HG02981 (cell line): ENCODE results near the gene STK35.
"Not testable (repeated sequence)": the region's sequence is repeated elsewhere in the genome, so short reads cannot be mapped to it uniquely, and the experiment has no call there.

ENCODE experiments used
- ATAC-seq: cut with Tn5 transposase; IDR thresholded peaks from one replicate; pipeline ENCODE4 v1.9.1; 2021; ENCODE audit warnings: mild to moderate bottlenecking, moderate library complexity; ENCODE audit not compliant: unreplicated experiment

Gene STK35

DNA sequence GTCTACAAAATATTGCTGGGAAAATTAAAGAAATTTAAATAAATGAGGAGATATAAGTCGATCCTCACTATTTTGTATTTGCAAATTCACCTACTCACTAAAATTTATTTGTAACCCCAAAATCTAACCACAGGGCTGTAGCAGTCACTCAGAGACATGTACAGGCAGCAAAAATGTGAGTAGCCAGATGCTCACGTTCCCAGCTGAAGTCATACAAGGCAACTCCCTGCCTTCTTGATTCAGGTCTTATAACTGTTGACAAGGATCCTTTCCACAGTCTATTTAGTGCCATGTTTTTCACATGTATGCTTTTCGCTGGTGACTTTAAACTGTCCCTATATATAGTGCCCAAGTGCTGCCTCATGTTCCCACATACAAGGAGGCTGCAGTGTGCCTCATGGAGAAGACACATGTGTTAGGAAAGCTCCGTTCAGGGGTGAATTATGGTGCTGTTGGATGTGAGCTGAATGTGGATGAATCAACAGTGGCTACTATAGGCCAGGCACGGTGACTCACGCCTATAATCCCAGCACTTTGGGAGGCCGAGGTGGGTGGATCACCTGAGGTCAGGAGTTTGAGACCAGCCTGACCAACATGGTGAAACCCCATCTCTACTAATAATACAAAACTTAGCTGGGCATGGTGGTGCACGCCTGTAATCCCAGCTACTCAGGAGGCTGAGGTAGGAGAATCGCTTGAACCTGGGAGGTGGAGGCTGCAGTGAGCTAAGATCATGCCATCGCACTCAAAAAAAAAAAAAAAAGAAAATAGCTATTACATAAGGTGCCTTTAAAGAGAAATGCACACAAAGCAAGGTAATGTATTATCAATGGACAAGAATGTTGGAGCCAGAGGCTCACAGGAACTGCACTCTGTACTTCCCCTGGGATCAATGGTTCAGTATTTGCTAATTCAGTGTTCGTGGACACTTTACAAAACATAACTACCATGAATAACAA is 55.3 kb downstream of the STK35 start:
- ATAC-seq: no peak

DNA sequence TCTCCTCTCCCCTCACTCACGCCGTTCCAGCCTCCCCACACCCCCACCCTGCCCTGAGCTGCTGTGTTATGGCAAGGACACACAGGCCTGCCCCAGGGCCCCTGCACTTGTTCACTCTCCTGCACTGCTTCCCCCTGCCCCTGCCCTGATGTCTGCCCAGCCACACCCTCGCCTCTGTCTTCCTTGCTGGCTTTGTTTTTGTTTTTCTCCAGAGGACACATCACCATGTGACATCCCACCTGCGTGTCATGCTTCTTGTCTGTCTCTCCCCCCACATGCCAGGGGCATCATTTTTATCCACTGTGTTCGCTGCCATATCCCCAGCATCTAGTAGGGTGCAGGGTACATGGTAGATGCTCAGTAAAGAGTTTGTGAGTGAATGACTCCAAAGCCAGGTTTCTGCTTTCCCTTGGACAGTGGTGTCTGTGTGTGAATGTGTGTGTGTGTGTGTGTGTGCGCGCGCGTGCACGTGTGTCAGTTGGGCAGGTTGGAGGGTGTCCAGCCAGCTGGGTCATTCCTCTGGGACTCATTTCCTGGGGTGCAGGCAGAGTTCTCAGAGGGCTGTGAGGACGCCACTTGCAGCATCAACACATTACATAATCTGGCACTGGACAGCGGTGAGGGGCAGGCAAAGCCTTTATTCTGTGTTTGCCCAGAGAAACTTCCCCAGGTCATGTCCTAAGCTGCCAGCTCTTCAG is 60.6 kb downstream of the STK35 start:
- no peak for ATAC-seq

DNA sequence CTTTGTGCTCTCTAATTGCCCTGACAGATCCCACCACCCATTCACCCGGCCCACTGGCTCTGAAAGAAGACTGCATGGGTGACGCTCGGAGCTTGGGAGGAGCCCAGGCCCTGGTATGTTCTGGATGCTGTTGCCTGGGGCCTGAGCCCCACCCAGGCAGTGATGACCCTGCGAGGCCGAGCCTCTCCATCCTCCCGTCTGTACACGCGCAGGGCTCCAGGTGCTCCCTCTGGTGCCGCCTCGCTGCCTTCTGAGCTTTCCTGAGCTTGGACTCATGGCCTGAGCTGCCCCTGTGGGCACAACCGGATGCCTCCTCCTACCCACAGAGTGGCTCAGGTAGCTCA is 61.2 kb downstream of the STK35 start:
- ATAC-seq: no peak

DNA sequence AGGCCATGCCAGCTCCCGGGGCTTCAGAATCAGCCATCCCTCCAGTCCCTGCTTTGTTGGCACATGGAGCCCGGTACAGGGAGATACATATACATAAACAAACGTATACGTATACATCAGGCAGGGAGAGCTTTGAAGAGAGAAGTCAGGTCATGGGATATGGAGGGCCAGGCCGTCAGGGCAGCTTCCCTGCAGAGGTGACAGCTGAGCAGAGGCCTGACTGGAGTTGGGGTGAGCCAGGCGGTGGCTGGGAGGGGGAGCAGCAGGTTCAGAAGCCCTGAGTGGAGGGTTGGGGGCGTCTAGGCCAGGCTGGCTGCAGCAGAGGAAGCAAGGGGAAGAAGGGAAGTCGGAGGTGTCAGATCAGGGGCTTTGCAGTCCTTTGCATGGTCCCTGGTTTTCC is 61.7 kb downstream of the STK35 start:
- ATAC-seq: no peak

DNA sequence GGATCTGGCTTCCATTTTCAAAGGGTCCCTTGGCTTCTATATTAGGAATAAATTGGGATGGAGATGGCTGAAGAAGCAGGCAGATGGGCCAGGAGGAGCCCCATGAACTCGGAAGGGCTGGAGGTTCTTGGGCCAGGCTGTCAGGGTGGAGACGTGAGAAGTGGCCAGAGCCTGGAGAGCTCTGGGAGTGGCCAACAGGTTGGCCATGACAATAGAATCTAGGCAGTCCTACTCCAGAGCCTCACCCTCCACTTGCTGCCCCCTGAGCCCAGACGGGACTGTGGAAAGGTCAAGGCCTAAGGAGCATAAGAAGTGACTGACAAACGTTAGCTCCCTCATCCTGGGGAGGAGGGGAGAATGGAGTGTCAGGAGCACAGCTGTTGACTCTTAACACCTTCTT is 62.1 kb downstream of the STK35 start:
- ATAC-seq: no peak

DNA sequence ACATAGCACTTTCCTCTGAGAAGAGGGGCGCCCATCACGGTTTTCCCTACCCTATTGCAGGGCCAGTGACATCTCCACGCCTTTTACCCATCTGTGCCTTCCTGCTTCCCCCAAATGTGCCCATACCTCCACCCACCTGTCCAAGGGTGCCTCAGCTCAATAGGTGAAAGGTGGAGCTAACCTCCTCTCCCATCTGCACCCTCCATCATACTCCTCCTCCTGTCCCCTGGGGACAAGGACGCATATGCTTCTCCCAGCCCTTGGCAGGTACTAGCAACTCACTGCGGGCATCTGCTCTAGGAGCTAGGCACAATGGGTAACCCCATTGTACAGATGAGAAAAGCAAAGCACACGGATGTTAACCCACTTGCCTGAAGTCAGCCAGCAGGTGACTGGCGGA is 62.8 kb downstream of the STK35 start:
- no peak for ATAC-seq

DNA sequence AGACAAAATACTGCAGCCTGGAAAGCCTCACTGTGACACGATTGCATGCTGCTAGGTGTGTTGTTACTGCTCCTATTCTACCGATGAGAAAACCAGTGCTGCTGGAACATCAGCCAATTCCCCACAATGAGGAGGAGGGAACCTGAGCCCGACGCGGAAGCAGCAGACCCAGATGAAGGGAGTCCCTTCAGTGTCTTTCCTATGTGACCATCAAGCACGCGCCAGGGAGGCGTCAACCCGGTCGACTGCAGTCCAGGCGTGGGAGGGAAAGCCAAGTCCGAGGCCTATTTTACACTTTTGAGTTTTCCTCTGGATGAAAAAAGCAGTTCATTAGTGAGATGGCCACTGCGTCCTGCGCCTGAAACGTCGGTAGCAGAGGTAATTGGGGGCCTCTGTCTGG is 63.3 kb downstream of the STK35 start:
- no peak for ATAC-seq

DNA sequence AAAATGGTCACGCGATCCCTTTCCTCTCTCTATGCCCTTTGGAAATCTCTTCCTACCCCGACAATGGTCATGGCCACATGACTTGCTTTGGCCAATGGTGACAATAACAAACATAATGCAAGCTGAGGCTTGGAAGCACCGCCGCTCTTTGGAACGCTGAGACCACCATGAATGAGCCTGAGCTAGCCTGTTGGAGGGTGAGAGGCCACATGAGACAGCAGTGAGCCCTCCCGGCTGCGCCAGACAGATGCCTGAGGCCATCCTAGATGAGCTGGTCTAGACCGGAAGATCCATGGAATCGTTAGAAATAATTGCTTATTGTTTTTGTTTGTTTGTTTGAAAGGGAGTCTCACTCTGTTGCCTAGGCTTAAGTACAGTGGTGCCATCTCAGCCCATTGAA is 64.2 kb downstream of the STK35 start:
- no peak for ATAC-seq

DNA sequence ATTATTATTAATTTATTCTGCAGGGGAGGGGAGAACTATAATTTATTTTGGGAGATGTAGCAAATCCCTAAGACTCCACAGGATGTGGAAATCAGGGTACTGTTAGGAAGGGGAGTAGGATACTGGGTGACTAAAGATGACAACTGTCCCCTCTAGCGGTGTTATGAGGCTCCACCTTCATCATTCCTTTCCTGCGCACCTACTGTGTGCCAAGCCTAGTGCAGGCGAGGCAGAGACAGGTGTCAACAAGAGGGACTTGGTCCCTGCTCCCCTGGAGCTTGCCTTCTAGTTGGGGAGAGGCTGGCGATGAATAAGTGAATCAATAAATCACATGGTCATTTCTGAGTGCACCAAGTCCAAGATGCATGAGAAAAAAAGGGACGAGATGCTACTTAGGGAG is 65.5 kb downstream of the STK35 start:
- no peak for ATAC-seq

DNA sequence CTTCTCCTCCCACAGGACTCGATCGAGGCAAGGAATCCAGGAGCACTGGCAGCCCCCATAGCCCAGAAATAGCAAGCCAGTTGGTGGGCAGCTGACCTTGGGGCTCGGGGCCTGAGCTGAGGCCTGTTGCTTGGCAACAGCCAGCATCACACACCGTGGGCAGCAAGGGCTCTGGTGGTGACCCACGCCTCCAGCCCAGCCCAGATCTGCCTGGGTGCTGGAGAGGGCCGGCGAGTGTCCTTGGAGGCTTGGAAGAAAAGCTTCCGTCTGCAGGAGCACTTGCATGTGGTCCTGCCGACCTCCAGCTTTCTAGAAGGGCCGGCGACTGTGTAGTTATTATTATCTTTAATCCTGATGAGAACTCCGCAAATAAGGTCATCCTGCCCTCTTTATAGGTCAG is 67.3 kb downstream of the STK35 start:
- no peak for ATAC-seq

DNA sequence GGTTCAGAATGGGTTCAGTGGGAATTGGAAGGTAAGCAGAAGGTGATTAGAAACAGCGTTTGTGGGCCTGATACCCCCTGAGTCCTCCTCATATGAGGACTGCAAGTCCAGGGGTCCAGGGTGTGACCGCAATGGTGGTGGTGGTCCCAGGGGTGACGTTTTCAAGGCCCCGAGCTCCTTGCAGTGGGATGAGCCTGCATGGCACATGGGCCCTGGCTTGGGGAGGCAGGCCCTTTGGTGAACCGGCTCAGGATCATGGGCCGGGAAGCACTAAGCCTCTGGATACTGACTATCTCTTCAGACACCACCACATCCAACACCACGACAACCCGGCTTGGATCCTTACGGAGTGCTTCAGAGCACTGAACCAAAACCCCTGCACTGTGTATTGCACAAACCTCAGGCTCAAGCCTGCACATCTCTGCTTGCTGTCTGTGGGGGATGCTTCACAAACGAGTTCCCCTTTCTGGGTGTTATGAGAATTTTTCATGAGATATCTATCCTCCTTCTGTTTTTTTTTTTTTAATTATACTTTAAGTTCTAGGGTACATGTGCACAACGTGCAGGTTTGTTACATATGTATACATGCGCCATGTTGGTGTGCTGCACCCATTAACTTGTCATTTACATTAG is 67.9 kb downstream of the STK35 start:
- ATAC-seq: no peak

DNA sequence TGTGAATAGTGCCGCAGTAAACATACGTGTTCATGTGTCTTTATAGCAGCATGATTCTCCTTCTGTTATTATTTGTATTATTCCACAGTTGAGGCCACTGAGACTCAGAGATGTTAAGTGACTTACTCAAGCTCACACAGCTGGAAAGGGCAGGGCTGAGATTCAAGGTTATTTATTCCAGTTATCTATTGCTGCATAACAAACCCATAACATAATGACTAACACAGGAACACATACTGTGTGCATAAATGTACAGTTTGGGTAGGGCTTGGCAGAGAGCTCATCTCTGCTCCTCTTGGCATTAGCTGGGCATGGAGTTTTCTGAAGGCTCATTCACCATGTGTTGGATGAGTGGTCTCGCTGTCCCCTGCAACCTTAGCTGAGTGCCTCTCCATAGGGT is 68.8 kb downstream of the STK35 start:
- ATAC-seq: no peak

DNA sequence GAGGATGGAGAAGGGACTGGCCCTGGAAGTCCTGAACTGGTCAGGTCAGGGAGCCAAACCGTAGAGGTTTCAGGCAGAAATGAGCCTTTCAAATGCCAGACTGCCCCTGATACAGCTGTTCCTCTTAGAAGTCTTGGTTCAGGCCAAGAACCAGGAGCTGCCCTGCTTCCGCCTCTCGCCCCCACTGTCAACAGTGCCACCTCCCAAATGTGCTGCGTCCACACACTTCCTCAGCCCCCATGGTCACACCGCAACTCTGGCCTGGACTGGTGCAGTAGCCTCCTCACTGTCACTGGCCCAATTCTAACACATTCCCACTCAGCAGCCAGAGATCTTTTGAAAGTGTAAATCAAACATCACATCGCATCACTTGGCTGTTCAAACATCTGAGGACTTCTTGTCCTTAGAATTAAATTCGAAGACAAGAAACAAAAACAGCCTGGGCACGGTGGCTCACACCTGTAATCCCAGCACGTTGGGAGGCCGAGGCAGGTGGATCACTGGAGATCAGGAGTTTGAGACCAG is 69.7 kb downstream of the STK35 start:
- ATAC-seq: no peak

DNA sequence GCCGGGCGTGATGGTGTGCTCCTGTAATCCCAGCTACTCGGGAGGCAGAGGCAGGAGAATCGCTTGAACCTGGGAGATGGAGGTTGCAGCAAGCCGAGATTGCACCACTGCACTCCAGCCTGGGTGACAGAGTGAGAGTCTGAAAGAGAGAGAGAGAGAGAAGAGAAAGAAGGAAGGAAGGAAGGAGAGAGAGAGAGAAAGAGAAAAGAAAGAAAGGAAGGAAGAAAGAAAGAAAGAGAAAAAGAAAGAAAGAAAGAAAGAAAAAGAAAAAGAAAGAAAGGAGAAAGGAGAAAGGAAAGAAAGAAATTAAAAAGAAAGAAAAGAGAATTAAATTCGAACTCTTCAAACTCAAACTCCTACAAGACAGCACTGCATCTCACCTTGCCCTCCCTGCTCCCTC is 70.2 kb downstream of the STK35 start:
- ATAC-seq: not testable (repeated sequence)

DNA sequence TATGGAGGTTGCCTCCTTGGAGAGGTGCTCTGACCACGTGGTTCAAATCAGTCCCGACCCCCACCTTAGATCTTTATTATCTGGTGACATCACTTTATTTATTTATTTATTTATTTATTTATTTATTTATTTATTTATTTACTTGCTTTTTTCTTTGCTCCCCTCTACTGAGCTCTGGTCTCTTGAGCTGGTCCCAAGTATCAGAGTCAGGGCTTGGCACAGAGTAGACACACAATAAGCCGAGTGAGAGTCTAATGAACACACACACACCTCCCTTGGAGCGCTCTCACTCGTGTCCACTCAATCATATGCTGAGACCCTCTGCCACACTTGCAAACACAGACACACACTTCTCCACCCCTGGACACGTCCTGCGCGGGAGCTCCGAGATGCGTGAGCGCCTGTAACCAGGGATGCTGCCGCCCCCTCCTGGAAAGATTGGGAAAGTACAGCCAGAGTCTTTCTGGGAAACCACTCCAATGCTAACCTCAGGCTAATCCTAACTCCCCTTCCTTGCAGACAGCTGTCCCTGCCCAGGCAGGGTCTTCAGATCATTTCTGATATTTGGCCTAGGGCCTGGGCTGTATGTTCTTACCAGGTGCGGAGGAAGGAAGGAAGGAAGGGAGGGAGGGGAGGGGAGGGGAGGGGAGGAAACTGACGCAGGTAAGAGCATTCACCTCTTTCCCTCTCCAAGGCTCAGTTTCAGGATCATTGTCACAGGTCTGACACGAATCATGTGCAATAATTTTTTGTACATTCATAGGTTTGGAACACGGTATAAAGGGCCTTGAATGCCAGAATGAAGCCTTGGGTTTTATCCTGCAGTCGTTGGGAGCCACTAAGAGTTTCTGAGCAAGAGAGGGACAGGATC is 70.9 kb downstream of the STK35 start:
- no peak for ATAC-seq

DNA sequence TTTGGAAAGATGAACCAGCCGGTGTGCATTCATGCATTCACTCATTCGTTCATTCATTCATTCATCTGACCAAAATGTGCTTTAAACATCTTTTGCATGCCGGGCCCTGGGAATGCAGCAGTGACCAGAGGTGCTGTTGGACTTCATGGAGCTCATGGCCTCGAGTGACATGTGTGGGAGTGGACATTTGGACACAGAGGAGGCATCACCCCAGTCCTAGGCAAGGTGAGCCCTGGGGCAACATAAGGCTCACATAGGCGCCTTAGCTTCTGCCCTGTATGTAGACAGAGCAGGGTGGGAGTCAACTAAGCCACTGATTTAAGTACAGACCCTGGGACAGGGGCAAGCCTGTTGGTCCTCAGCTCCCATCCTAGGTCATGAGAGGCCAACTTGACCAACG is 71.6 kb downstream of the STK35 start:
- ATAC-seq: no peak

DNA sequence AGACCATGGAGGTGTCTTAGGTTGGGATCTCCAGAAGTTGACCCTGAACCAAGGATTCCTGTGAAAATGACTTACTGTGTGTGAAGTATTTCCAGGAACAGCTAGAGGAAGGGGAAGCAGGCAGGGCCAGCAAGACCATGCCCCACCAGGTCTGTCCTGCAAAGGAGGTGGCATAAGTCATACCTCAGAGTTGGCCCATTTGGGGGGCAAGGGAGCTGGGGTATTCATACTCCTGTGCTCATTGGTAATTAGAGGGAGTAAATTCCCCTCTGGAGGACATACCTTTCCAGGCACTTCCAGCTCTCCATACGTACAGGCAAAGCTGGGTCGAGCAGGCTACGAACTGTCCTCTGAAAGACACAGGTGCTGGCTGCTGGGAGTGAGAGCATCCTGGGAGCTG is 72.4 kb downstream of the STK35 start:
- no peak for ATAC-seq

DNA sequence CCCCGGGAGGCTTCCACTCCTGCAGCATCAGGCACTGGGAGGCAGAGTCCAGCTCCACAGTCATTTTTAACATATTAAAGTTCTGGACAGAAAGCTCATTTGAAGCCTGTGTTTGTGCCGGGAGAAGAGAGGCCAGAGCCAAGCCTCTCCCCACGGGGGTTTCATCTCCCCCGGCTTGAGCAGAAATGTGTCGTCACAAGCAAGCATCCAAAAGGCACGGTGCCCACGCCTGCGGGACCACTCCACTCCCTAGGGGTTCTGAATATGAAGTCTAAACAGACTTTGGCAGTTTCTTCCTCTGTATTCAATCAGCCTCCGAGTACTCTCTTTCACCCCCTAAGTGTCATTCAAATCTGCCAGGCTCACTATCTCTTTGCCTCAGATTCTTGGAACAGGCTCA is 75.3 kb downstream of the STK35 start:
- ATAC-seq: no peak

DNA sequence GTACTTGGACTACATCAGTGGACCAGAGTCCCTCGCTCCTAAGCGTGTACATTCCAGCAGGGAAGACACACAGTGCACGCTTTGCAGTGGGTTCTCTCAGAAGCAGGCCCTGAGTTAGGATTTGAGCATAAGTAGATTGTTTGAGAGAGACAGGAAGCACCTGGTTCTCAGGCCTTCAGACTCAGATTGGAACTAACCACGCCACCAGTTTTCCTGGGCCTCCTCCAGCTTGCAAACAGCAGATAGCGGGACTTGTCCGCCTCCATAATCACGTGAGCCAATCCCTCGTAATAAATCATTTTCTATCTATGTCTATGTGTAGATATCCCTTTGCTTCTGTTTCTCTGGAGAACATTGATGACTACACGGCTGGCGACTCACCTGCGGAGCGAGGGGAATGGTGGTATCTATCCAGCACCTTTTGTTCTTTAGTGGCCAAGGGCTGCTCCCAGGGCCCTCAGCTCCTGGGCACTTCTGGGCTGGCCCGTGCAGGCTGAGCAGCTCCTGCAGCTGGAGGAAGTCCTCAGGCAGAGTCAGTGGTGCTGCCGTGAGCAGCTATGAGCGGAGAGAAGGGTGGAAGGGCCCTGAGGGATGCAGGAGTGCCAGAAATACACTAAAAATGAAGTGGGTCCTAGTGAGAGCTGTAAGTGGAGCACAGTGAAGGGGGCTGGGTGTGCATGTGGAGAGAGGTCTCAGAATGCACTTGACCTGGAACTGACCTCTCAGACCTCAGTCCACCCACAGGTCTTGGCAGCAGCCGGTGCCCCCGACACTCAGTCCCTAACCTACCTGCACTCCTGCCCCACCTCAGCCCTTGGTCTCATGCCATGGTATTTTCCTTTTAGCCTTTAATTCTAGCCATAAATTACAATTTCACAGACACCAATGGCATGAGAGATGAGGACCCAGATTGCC is 76.9 kb downstream of the STK35 start:
- ATAC-seq: no peak

DNA sequence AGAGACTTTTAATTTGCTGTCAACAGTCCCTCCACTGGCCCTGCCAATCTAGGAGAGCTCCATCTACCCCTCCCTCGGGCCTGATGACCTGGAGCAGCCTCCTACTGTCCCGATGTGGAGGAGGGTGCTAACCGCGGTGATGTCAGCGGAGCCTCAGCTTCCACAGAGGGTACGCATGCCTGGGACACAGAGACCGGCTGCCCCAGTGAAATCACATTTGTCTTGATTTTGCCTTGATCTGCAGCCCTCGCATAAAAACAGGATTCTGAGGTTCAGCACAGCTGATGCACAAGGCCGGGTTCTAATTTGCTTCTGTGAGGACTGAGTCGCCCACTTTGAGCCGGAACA is 77.6 kb downstream of the STK35 start:
- no peak for ATAC-seq
